HCT116 (cell line): Measurements from ENCODE around the gene ARID5A. TPM values are rescaled to one million over a fixed set of nuclear protein-coding genes. Genes with fewer than 3 reads are reported as not detected.

ENCODE experiments used
- ATAC-seq: fragments of 200-7000 bp; cut with Tn5 transposase; 2 replicates; pipeline ENCODE4 v1.9.1; 2020; ENCODE audit warnings: mild to moderate bottlenecking, moderate library complexity
- BruUV-seq: library from RNA; stranded (reverse); fragments of 400-500 nt; replicated peaks from 2 replicates; lab custom pipeline; 2021; lab: Mats Ljungman, UMichigan
- CTCF ChIA-PET: fragments of 300-600 bp; sonication (Branson Sonifier 250); formaldehyde crosslinking; loops from one replicate; lab custom pipeline; 2021; ENCODE audit warnings: antibody characterized with exemption; lab: Charles Lee
- POLR2A ChIA-PET: fragments of 300-600, 350-600 bp; sonication (Branson Sonifier 250); formaldehyde crosslinking; loops from one replicate; lab custom pipeline; 2021; ENCODE audit warnings: antibody characterized with exemption; lab: Charles Lee
- RAD21 ChIA-PET, 2 experiments: fragments of 300-600 bp; sonication (Branson Sonifier 250); formaldehyde crosslinking; loops; one replicate each; lab custom pipeline; 2023; ENCODE audit warnings: low total read pairs in 2 of 2; ENCODE audit not compliant: uncharacterized antibody in 2 of 2, unreplicated experiment in 2 of 2, low non-redundant PET in 1 of 2; lab: Charles Lee
- DNase-seq: peaks from one replicate; pipeline ENCODE4 v3.0.0-alpha.2; 2010; ENCODE audit warnings: low read depth, low spot score
- H2AFZ ChIP-seq: fragments of 200-600 bp; shearing (Covaris generic), sonication (generic); 2 replicates; pipeline ENCODE4 v1.6.1; 2017; ENCODE audit warnings: low read depth, mixed run types, mixed read lengths, antibody characterized with exemption, low read length; ENCODE audit not compliant: poor library complexity, severe bottlenecking
- H3K27ac ChIP-seq: 2 replicates; pipeline ENCODE4 v1.5.1; 2012; ENCODE audit warnings: low read depth, low read length
- H3K27me3 ChIP-seq: fragments of 200-600 bp; sonication (generic); 2 replicates; pipeline ENCODE4 v1.6.1; 2016; ENCODE audit warnings: mixed run types, low read length, mixed read lengths; ENCODE audit not compliant: insufficient read depth
- H3K36me3 ChIP-seq, 2 experiments: fragments of 200-500 bp in 1 of 2; fragments of 200-600 bp in 1 of 2; sonication (Bioruptor generic) in 1 of 2; sonication (generic) in 1 of 2; 2 replicates each; pipeline versions ENCODE4 v1.5.1 to v1.6.1; 2014 to 2016; ENCODE audit warnings: low read length in 2 of 2, inconsistent platforms in 1 of 2, mixed read lengths in 1 of 2, mixed run types in 1 of 2; ENCODE audit not compliant: insufficient read depth in 2 of 2, control insufficient read depth in 1 of 2
- H3K4me1 ChIP-seq, 2 experiments: fragments of 200-600 bp in 1 of 2; sonication (generic) in 1 of 2; 2 replicates each; pipeline versions ENCODE4 v1.5.1 to v1.6.1; 2012 to 2017; ENCODE audit warnings: low read length in 2 of 2, inconsistent platforms in 1 of 2, mild to moderate bottlenecking in 1 of 2, mixed read lengths in 1 of 2, mixed run types in 1 of 2, moderate library complexity in 1 of 2; ENCODE audit not compliant: insufficient read depth in 2 of 2, control insufficient read depth in 1 of 2
- H3K4me2 ChIP-seq: fragments of 200-600 bp; sonication (generic); 2 replicates; pipeline ENCODE4 v1.6.1; 2017; ENCODE audit warnings: mixed run types, low read length, mixed read lengths
- H3K4me3 ChIP-seq, 2 experiments: fragments of 200-600 bp in 1 of 2; sonication (generic) in 1 of 2; replicated peaks in 1 of 2; 2 replicates each; pipeline ENCODE4 v1.5.1; 2011 to 2016; ENCODE audit warnings: low read length in 2 of 2, control low read depth in 1 of 2, low read depth in 1 of 2, mild to moderate bottlenecking in 1 of 2, mixed read lengths in 1 of 2, mixed run types in 1 of 2
- H3K79me2 ChIP-seq: fragments of 200-600 bp; sonication (generic); 2 replicates; pipeline ENCODE4 v1.6.1; 2017; ENCODE audit warnings: mild to moderate bottlenecking, mixed run types, low read length, moderate library complexity, mixed read lengths; ENCODE audit not compliant: insufficient read depth
- H3K9ac ChIP-seq: fragments of 200-600 bp; sonication (generic); 2 replicates; pipeline ENCODE4 v1.6.1; 2016; ENCODE audit warnings: low read length, mixed read lengths
- H3K9me2 ChIP-seq: fragments of 200-600 bp; sonication (generic), shearing (Covaris generic); 2 replicates; pipeline ENCODE4 v1.6.1; 2017; ENCODE audit warnings: mixed run types, mild to moderate bottlenecking, moderate library complexity; ENCODE audit not compliant: insufficient read depth
- H3K9me3 ChIP-seq, 2 experiments: fragments of 200-500 bp in 1 of 2; fragments of 200-600 bp in 1 of 2; sonication (Bioruptor generic) in 1 of 2; sonication (generic) in 1 of 2; 2 replicates each; pipeline ENCODE4 v1.6.1; 2014 to 2017; ENCODE audit warnings: low read length in 2 of 2, mixed read lengths in 2 of 2, inconsistent platforms in 1 of 2, low read depth in 1 of 2, mild to moderate bottlenecking in 1 of 2, mixed run types in 1 of 2, moderate library complexity in 1 of 2; ENCODE audit not compliant: control insufficient read depth in 1 of 2, insufficient read depth in 1 of 2
- H4K20me1 ChIP-seq: fragments of 200-600 bp; sonication (generic), shearing (Covaris generic); 2 replicates; pipeline ENCODE4 v1.6.1; 2017; ENCODE audit warnings: mixed run types, mild to moderate bottlenecking, moderate library complexity; ENCODE audit not compliant: insufficient read depth
- ATF3 ChIP-seq: IDR thresholded peaks from 2 replicates; pipeline ENCODE4 v1.6.1; 2012
- CTCF ChIP-seq, 3 experiments: fragments of 200-600 bp in 1 of 3; sonication (generic) in 1 of 3; IDR thresholded peaks in 2 of 3; conservative IDR thresholded peaks in 1 of 3; 2 replicates each; pipeline ENCODE4 v1.5.1; 2012 to 2017; ENCODE audit warnings: low read depth in 2 of 3, low read length in 2 of 3, antibody characterized with exemption in 1 of 3, borderline replicate concordance in 1 of 3, control low read depth in 1 of 3, mild to moderate bottlenecking in 1 of 3, mixed read lengths in 1 of 3, mixed run types in 1 of 3, moderate library complexity in 1 of 3; ENCODE audit not compliant: insufficient read depth in 1 of 3
- EGR1 ChIP-seq: IDR thresholded peaks from 2 replicates; pipeline ENCODE4 v1.6.1; 2012; ENCODE audit warnings: low read depth
- EZH2 ChIP-seq: fragments of 200-600 bp; sonication (generic); IDR thresholded peaks from 2 replicates; pipeline ENCODE4 v1.6.1; 2017; ENCODE audit warnings: antibody characterized with exemption, mixed run types
- FOSL1 ChIP-seq: IDR thresholded peaks from 2 replicates; pipeline ENCODE4 v1.6.1; 2012; ENCODE audit warnings: low read depth
- JUND ChIP-seq: IDR thresholded peaks from 2 replicates; pipeline ENCODE4 v1.6.1; 2012
- POLR2A ChIP-seq: IDR thresholded peaks from 2 replicates; pipeline ENCODE4 v1.7.0; 2011; ENCODE audit warnings: borderline replicate concordance; ENCODE audit not compliant: insufficient read depth, insufficient read length; ENCODE audit errors: extremely low read depth
- POLR2AphosphoS5 ChIP-seq: IDR thresholded peaks from 2 replicates; pipeline ENCODE4 v1.6.1; 2011; ENCODE audit warnings: mild to moderate bottlenecking, low read depth, low read length, moderate library complexity
- SP1 ChIP-seq: IDR thresholded peaks from 2 replicates; pipeline ENCODE4 v1.6.1; 2012; ENCODE audit warnings: low read depth
- SRF ChIP-seq: IDR thresholded peaks from 2 replicates; pipeline ENCODE4 v1.6.1; 2012; ENCODE audit warnings: low read depth
- YY1 ChIP-seq: IDR thresholded peaks from 2 replicates; pipeline ENCODE4 v1.6.1; 2011; ENCODE audit warnings: low read length, low read depth, moderate library complexity, mild to moderate bottlenecking; ENCODE audit not compliant: insufficient replicate concordance; ENCODE audit errors: extremely low read depth
- ZFX ChIP-seq: fragments of 450-650 bp; IDR thresholded peaks from 2 replicates; pipeline ENCODE4 v1.6.1; 2017
- ZNF274 ChIP-seq: fragments of 200-500 bp; sonication (Bioruptor generic); IDR thresholded peaks from 2 replicates; pipeline ENCODE4 v1.6.1; 2014; ENCODE audit warnings: mild to moderate bottlenecking, low read depth, low read length, inconsistent platforms
- intact Hi-C: fragments of 100-400 bp; cut with micrococcal nuclease; formaldehyde crosslinking; loops from 2 replicates; pipeline ENCODE4 v1.10.0; 2022
- total RNA-seq: library from RNA; stranded (reverse); gene quantifications from one replicate; pipeline ENCODE4 v1.2.1, GENCODE V29; 2021; ENCODE audit not compliant: unreplicated experiment

ARID5A gene
- total RNA-seq, 1 experiment from 2014 or later, result 8.2 TPM

GRCh38 chr2:96530474-96531357, 5.8 kb upstream of the ARID5A start:
- Histone ChIP-seq H3K4me2 (peak overlapping the region; percentile 95; the same call in 1 of the 2 replicates), H3K9me3 (no peaks in the 10 kb centered on the region), H3K4me1 (peaks cover 12 to 31% of the 10 kb centered on the region in 2 experiments), H3K36me3 (no peaks in the 10 kb centered on the region), H3K79me2 (no peaks in the 10 kb centered on the region), H4K20me1 (no peaks in the 10 kb centered on the region), H3K4me3 (no peak overlapping the region)
- ATAC-seq, result no peak
- no TSS peak for BruUV-seq
- ChIA-PET POLR2A (no interaction called here), RAD21 (no interaction called here)
- TF ChIP-seq EGR1 (no peak), ZFX (no peak), SRF (no peak), EZH2 (no peak), JUND (no peak), YY1 (no peak), POLR2A (no peak), FOSL1 (no peak), SP1 (no peak), ZNF274 (no peak)
- TF ChIP-seq, all 23 proteins: peak for 0
- CTCF ChIA-PET, result no interaction called here
- Histone ChIP-seq H3K9me2 (no peaks in the 10 kb centered on the region), H3K27me3 (no peaks in the 10 kb centered on the region), H3K9ac (no peak overlapping the region), H3K27ac (no peak overlapping the region), H2AFZ (no peak overlapping the region)
- intact Hi-C loops, result no loop called here
- DNase-seq, result no peak

GRCh38 chr2:96531366-96531765, 5.2 kb upstream of the ARID5A start:
- TF ChIP-seq EZH2 (no peak), EGR1 (no peak), ATF3 (no peak), CTCF (IDR thresholded peaks at IDR 0.05 in 2 of 3, conservative IDR thresholded peaks at IDR 0.05 in 1 of 3; ENCODE audit: borderline replicate concordance in 1 of 3, insufficient read depth in 1 of 3, low read depth in 2 of 3, low read length in 2 of 3) (no peak), POLR2AphosphoS5 (no peak)
- TF ChIP-seq, all 23 proteins: peak for 0
- Histone ChIP-seq H3K36me3 (no peaks in the 10 kb centered on the region), H3K79me2 (no peaks in the 10 kb centered on the region), H3K27me3 (no peaks in the 10 kb centered on the region), H3K9ac (peak overlapping the region; percentile 54), H3K27ac (peak overlapping the region; percentile 43; the same call in 1 of the 2 replicates), H3K4me2 (peak overlapping the region; percentile 95), H3K9me2 (no peaks in the 10 kb centered on the region), H3K4me1 (peaks cover 12 to 34% of the 10 kb centered on the region in 2 experiments), H3K9me3 (no peaks in the 10 kb centered on the region), H2AFZ (no peak overlapping the region), H3K4me3 (peak overlapping the region; percentile 39 to 57), H4K20me1 (no peaks in the 10 kb centered on the region)
- ATAC-seq (no peak), DNase-seq (no peak)
- ChIA-PET RAD21 (interaction anchor here in 1 of 2 experiments (0.6 kb wide), 1 partner anchor 19 kb away, joined by 5 read pairs; no protein-coding TSS in a partner anchor), CTCF (interaction anchor here (1.0 to 2.5 kb wide), 3 partner anchors 18 to 539 kb away, joined by 3 to 9 read pairs (median 4); no protein-coding TSS in a partner anchor), POLR2A (no interaction called here)
- BruUV-seq, result TSS peak; percentile 95
- intact Hi-C loops, result no loop called here
